Epithelial cell of esophagus (primary cell): ENCODE results near the gene PAX7.

Experiments
- DNase-seq: peaks from one replicate; pipeline ENCODE4 v3.0.0; 2010; ENCODE audit warnings: low read depth
- H3K4me3 ChIP-seq: 2 replicates; pipeline ENCODE4 v1.5.1; 2011; ENCODE audit warnings: mild to moderate bottlenecking, low read length, control low read depth
- TF ChIP-seq, protein P1 (sequence below): IDR thresholded peaks from 2 replicates; pipeline ENCODE4 v1.5.1; 2011; ENCODE audit warnings: low read depth, mild to moderate bottlenecking, low read length, control low read depth, inconsistent platforms; ENCODE audit not compliant: insufficient read depth; ENCODE audit errors: missing control alignments

Gene PAX7

DNA sequence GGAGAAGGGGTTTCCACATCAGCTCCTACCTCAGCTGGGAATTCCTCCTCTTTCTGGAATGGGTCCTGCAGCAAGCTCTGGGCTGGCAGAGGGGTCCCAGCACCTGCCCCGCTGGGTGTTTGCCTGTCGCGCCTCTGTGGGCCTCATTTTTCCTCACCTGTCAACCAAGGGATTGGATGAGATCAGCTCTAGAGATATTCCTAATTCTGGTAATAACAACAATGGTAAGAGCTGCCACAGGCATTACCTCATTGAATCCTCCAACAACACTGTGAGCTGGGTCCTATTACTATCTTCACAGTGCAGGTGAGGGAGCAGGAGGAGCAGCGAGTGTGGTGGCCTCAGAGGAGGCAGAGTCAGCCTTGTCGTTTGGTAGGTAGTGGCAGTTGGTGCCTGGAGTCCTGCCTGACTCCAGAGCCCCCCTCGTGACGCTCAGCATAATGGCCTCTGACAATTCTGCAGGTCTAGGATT lies 23.3 kb upstream of the PAX7 start:
- DNase-seq = no peak
- H3K4me3 ChIP-seq = no peak overlapping the region
- TF ChIP-seq, protein P1, sequence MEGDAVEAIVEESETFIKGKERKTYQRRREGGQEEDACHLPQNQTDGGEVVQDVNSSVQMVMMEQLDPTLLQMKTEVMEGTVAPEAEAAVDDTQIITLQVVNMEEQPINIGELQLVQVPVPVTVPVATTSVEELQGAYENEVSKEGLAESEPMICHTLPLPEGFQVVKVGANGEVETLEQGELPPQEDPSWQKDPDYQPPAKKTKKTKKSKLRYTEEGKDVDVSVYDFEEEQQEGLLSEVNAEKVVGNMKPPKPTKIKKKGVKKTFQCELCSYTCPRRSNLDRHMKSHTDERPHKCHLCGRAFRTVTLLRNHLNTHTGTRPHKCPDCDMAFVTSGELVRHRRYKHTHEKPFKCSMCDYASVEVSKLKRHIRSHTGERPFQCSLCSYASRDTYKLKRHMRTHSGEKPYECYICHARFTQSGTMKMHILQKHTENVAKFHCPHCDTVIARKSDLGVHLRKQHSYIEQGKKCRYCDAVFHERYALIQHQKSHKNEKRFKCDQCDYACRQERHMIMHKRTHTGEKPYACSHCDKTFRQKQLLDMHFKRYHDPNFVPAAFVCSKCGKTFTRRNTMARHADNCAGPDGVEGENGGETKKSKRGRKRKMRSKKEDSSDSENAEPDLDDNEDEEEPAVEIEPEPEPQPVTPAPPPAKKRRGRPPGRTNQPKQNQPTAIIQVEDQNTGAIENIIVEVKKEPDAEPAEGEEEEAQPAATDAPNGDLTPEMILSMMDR = no peak

DNA sequence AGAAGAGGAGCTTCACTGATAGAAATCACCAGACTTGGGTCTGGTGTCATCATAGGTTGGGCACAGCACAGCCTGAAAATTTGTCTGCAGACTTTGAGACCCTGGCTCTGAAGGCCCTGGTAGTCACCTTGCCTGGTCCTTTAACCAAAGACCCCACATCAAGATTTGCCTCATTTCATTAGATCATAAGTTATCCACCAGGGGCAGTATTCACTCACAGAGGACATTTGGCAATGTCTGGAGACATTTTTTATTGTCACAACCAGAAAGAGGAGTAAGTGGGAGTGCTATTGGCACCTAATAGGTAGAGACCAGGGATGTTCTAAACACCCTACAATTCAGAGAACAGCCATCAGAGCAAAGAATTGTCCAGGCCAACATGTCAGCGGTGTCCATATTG lies 22.1 kb upstream of the PAX7 start:
- no peak overlapping the region for H3K4me3 ChIP-seq
- DNase-seq = no peak
- TF ChIP-seq, protein P1 = peak; percentile 3

DNA sequence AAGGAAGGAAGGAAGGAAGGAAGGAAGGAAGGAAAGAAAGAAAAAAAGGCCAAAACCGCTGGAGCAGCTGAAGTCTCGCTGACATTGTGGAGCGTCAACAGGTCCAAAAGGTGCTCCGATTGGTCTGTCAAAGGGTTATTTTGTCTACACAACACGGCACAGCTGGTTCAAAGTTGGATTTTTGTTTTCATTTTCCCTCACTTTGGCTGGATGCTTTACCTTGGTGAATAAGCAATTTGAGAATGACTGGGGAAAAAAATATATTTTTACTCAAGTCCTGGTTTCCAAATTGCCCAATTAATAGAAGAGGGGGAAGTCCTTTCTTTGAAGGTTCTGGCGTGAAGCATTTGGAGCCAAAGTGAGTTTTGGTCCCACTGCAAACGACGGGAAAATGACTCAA lies 19.3 kb upstream of the PAX7 start:
- no peak overlapping the region for H3K4me3 ChIP-seq
- DNase-seq = no peak
- TF ChIP-seq, protein P1 = no peak

DNA sequence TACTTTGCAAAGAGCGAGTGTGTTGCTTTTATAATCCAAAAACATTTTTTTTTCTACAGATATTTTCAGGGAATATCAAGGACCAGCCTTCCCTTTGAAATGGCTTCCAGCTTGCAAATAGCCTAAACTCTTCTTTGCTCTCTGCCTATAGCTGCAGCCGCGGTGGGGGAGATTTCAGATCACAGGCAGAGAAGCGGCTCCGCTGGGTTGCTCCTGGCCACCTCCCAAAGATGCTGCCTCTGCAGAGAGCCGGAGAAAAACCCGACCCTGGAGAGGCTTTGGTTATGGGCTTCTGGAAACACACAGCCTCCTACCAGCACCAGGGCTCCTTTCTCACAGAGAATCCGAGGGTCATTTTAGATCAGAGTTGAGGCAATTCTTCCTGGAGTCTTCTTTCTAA lies 18.6 kb upstream of the PAX7 start:
- TF ChIP-seq, protein P1 = no peak
- DNase-seq = no peak
- no peak overlapping the region for H3K4me3 ChIP-seq

DNA sequence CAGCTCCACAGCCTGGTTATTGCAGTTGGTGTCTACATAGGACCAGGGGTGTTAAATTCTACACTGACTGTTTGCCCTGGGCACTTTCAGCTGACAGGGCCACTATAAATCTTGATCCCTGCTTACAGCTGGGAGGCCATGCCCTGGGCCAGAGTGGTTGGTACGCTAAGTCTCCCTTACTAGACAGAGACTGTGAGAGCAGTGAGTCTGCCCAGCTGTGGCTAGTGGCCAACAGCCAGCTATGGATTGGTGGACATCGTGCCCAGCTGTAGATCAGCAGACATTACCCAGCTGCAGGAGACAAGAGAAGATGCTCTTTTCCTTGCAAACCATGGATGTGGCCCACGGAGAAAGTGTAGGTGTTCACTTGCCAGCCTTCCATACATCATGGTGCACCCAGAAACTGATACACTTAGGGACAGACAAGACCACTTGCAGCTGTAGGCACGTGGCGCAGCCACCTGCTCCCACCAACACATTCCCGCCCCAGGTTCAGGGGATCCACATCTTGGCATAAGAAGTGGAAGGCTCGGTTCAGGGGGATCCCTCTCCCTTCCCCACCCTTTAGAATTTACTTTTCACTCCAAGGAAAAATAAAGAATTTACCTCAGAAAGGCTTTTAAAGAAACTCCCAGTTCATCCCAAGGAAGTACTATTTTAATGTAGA lies 16.4 kb upstream of the PAX7 start:
- DNase-seq = no peak
- no peak overlapping the region for H3K4me3 ChIP-seq
- TF ChIP-seq, protein P1 = no peak

DNA sequence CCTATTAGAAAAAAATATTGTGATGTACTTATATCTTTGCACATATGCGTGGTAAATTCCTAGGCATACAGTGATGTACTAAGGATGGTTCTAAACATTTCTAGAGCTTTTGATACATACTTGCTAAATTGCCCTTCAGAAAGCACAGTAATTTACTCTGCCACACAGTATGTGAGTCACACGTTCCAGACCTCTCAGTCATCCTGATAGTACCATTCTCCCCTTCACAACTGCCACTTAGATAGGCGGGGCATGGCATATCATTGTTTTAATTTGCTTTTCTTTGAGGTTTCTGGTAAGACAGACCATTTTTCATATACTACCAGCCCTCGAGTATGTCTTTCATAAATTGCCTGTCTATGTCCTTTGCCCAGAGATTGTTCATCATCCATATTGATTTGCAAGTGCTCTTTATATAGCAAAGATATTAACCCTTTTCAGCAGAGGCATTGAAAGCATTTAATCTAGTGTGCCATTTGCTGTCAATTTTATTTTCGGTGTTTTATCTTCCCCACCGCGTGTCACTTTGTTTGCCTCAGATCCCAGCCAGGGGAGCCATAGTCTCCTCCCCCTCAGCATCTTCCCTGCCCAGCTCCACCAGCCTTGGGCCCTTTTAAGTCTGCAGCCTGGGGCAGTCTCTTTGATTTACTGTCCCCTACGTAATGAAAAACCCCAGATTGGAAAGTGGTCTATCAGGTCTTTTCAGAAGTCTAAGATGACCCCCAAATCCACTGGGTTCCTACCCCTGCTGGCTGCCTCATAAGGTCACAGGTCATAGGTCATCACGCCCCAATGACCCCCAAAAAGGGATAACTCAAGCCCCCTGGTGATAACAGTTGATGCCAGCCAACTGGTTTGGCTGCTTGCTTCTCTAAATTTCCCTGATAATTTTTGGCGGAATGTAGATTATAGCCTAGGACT lies 11.8 kb upstream of the PAX7 start:
- TF ChIP-seq, protein P1 = no peak
- H3K4me3 ChIP-seq = no peak overlapping the region
- peak; percentile 76 for DNase-seq
